Stimulated activated CD8-positive, alpha-beta memory T cell treated with anti-CD3 and anti-CD28 coated beads, Interleukin-7, amount 100 ng/mL, for 48 hours (primary cell): ENCODE results near the gene C8A.

ENCODE experiments used
- DNase-seq, 2 donors: peaks; one replicate each; pipeline ENCODE4 v3.0.0-alpha.2; 2020; ENCODE audit warnings: low read depth in 1 of 2; ENCODE audit errors: extremely low read depth in 1 of 2

Gene C8A

DNA sequence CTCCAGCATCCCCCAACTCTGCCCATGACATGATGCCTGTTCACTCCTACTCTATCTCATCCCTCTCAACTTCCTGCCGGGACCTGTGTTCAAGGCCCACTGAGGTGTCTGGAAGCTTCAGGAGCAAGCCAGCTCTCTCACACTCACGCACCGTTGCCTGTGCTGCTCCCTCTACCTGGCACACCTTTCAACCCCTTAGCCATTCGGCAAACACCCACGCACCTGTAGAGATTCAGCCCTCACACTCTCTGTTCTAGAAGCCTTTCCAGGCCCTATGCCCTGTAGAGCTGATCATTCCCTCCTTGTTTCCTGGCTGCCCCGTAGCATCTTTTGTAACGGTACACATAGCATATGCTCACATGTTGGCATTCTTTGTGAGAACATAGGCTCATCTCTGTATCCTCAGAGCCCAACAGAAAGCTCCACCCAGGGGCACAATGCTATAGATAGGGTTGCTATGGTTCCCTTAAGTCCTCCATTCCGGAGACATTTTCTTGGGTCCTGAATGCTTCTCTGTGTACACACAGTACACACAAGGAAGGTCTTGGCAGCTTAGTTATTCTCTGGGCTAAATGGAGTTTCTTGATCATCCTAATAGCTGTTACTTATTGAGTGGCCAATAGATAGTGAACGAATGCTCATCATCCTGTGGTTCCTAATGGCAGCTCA, 109.9 kb downstream of the C8A start:
- DNase-seq, result no peak

DNA sequence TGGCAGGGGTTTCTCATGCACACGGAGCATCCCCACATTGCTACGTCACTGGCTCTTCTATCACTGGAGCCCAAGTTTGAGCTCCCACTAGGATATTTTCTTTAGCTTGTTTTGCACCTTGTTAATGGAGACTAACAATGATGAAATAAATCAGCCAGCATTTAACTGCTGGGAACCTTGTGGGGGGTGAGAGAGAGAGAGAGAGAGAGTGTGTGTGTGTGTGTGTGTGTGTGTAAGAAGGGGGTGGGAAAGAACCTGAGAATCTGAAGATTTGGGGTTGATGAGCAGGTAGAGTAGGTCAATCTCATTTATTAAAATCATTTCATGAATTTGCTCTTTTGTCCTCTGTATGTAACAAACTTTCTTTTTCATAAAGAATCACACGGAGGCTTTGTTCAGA, 110.6 kb downstream of the C8A start:
- DNase-seq, result no peak

DNA sequence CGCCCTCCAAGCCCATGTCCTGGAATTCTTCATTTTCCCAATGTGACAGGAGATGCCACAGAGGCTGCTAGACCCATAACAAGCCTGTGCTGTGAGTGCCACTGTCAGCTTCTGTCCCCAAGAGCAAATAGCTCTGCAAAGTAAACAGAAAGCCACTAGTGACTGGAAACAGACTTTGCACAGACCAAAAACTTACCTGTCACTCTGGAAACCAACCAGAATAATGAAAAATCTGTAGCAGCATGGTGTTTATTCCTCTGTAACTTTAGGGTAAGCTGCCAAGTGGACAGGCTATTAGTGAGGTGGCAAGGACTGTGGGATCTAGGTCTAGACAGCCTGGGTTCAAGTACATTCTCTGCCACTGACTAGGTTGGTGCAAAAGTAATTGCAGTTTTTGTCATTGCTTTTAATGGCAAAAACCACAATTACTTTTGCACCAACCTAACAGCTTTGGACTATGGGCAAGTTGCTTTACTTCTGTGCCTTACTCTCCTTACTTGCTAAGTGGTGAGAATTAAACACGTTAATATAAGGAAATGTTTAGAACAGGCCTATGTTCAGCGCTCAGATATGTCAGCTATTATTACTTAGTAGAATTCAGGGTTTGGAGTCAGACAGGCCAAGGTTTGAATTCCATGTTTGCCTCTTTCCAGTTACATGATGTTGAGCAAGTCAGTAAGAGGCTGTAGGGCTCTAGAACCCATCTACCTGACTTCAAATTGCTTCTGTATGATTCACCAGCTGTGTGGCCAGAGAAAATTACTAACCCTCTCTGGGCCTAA, 111.5 kb downstream of the C8A start, which contains the start of gene C8B:
Gene C8B, minus strand, starts transcription at position 100 of the 782 bp plus-strand sequence. Its CDS starts 67 bp downstream, at position 33.
- DNase-seq, result no peak

DNA sequence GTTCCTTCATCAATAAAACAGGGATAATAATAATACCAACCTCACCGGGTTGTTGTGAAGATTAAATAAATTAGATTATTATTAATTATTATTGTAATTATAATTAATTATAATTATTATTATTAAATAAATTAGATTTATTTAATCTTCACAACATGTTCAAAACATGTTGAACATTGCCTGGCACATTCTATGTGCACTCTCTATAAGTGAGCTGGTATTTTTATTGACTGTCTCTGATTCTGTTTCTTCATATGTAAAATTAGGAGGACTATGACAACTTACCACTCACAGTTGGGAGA, 112.1 kb downstream of the C8A start:
- DNase-seq, result no peak

DNA sequence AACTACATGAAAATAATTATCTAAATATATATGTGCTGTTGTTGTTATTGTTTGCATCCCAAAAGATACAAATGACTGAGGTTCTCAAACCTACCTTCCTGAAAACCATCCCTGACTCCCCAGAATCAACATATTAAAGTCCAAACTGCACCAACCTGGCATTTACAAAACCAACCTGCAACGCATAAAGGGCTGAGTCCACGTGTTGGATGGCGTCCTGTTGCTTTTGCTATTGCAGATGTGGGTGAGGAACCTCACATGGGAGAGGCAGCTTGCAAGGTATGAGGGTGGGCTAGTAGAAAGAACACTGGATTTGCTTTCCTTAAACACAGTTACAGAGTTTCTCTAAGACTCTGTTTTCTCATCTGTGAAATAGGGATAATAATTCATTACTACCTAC, 112.8 kb downstream of the C8A start:
- no peak for DNase-seq
